T-helper 2 cell (primary cell): ENCODE measurements around the gene XAGE1A.
"Not testable (repeated sequence)": the region's sequence is repeated elsewhere in the genome, so short reads cannot be mapped to it uniquely, and the experiment has no call there.

ENCODE experiments used
- DNase-seq, 5 experiments: peaks; one replicate each; pipeline versions ENCODE4 v3.0.0 to v3.0.0-alpha.2; 2012 to 2022
- total RNA-seq, 2 donors: gene quantifications; one replicate each; lab custom pipeline; 2026; lab: John Stamatoyannopoulos, UW

XAGE1A gene
- total RNA-seq = 0 reads per million in 2 donors

DNA sequence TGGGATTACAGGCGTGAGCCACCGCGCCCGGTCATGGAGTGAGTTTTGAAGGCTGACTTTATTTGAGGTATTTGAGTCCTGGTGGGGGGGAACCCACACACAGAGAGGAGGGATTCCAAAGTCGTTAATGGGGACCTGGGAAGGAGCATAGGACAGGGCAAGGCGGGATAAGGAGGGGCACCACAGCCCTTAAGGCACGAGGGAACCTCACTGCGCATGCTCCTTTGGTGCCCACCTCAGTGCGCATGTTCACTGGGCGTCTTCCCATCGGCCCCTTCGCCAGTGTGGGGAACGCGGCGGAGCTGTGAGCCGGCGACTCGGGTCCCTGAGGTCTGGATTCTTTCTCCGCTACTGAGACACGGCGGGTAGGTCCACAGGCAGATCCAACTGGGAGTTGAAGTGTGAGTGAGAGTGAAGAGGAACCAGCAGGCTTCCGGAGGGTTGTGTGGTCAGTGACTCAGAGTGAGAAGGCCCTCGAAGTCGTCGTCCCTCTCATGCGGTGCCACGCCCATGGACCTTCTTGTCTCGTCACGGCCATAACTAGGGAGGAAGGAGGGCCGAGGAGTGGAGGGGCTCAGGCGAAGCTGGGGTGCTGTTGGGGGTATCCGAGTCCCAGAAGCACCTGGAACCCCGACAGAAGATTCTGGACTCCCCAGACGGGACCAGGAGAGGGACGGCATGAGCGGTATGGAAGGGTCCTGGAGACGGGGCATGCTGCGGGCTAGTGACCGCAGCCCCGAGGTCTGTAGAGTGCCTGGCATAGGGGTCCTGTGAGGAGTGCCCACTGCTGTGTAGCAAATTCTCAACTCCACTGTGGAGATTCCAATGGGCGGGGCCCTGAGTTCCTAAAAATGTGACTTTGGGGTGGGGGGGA, at the start of gene XAGE1A:
TSS of gene XAGE1A (plus strand) at position 264 of the 874 bp plus-strand sequence. CDS start 1,554 bp downstream, outside the sequence.
- not testable (repeated sequence) for DNase-seq

- DNase-seq = not testable (repeated sequence)
Observed at GRCh38 chrX:52452031-52452430, 43.6 kb upstream of the XAGE1A start.

DNA sequence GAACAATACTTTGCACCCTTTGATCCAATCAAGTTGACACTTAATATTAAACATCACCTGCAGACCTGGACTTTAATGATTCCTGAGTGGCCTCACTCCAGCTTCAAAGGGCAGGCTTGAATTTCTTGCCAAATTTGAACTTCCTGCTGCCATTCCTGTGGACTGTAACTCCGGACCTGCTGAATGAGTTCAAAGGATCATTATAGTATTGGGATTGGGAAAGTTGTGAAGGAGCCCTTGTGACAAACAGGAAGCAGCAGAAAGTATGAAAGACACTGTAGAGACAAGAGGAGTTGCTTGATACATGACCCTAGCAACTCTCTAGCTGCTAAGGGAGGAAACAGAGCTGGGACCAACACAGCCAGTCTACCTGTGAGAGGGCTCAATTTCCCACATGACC, 24.3 kb upstream of the XAGE1A start:
- not testable (repeated sequence) for DNase-seq

DNA sequence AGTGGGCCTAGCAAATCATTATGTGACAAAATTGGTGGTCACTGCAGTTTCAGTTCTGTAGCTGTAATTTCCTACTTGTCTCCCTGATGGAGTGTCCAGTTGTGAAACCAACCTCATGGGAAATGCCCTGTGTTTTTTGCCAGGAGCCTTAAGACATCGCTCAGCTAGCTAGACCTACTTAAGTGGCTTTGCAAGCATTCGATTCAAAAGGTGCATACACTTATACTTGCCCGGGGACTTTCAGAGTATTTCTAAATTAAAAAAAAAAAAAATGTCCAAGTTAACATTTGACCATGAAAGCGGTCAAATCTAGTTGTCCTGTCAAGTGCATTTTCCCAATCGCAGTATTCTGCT, 788 bp downstream of the XAGE1A start:
- not testable (repeated sequence) for DNase-seq

GRCh38 chrX:52501362-52501761, 5.8 kb downstream of the XAGE1A start:
- DNase-seq = not testable (repeated sequence)

DNA sequence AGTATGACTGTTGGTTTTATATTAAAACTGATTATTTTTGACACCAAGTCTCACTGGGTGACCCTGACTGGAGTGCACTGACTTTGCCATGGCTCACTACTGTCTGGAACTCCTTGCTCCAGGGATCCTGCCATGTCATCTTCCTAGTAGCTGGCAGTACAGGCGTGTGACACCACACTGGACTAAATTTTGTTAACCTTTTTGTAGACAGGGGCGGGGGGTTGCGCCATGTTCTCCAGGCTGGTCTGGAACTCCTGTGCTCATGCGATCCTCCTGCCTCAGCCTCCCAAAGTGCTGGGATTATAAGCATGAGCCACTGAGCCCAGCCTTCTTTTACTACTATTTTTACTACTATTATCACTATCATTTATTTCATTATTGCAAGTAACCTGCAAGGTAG, 8.9 kb downstream of the XAGE1A start:
- no peak for DNase-seq

DNA sequence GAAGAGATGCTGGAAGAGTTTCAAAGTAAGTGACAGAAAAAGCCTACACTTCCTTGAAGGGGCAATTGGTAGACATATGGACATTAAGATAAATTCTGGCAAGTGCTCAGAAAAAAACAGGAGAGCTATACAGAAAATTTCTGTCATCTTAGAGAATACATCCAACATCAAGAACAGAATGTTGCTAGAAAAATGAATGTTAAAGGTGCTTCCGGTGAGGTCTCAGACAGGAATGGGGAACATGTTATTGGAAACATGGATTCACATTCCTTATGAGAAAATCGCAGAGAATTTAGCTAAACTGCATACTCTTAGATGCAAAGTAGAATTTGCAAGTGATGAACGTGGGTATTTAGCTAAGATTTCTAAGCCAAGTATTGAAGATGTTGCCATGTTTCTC, 11.7 kb downstream of the XAGE1A start:
- no peak for DNase-seq

DNA sequence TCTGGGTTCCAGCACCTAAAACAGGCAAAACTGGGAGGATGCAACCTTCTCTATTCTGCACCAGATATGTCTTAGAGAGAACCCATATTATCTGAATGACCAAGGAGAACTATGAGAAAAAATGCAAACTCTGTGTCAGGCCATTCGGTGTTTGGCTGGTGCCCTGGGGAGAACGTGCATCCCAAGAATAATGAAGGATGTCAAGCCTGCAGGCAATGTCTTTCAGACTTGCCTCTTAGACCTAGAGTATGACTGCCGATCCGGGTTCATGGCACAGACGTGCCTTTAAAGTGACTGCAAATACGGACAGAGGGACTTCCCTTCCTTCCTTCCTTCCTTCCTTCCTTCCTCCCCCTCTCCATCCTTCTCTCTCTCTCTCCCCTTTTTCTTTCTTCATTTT, 14.3 kb downstream of the XAGE1A start:
- no peak for DNase-seq

GRCh38 chrX:52511126-52511525, 15.5 kb downstream of the XAGE1A start:
- not testable (repeated sequence) for DNase-seq

DNA sequence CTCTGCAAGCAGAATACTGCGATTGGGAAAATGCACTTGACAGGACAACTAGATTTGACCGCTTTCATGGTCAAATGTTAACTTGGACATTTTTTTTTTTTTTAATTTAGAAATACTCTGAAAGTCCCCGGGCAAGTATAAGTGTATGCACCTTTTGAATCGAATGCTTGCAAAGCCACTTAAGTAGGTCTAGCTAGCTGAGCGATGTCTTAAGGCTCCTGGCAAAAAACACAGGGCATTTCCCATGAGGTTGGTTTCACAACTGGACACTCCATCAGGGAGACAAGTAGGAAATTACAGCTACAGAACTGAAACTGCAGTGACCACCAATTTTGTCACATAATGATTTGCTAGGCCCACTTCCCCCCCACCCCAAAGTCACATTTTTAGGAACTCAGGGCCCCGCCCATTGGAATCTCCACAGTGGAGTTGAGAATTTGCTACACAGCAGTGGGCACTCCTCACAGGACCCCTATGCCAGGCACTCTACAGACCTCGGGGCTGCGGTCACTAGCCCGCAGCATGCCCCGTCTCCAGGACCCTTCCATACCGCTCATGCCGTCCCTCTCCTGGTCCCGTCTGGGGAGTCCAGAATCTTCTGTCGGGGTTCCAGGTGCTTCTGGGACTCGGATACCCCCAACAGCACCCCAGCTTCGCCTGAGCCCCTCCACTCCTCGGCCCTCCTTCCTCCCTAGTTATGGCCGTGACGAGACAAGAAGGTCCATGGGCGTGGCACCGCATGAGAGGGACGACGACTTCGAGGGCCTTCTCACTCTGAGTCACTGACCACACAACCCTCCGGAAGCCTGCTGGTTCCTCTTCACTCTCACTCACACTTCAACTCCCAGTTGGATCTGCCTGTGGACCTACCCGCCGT, 20.7 kb downstream of the XAGE1A start:
- not testable (repeated sequence) for DNase-seq

- not testable (repeated sequence) for DNase-seq
Observed at GRCh38 chrX:52516987-52517325, 21.3 kb downstream of the XAGE1A start, which contains the start of gene XAGE1B. Gene XAGE1B (minus strand): TSS chrX:52517063. CDS start chrX:52515527, 1,536 bp downstream.

DNA sequence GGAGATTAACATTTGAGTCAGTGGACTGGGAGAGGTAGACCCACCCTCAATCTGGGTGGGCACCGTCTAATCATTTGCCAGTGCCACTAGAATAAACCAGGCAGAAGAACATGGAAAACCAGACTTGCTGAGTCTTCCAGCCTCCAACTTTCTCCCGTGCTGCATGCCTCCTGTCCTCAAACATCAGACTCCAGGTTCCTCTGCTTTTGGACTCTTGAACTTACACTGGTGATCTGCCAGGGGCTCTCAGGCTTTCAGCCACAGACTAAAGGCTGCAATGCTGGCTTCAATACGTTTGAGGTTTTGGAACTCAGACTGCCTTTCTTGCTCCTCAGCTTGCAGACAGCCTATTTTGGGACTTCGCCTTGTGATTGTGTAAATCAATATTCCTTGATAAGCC, 45.4 kb downstream of the XAGE1A start:
- not testable (repeated sequence) for DNase-seq

DNA sequence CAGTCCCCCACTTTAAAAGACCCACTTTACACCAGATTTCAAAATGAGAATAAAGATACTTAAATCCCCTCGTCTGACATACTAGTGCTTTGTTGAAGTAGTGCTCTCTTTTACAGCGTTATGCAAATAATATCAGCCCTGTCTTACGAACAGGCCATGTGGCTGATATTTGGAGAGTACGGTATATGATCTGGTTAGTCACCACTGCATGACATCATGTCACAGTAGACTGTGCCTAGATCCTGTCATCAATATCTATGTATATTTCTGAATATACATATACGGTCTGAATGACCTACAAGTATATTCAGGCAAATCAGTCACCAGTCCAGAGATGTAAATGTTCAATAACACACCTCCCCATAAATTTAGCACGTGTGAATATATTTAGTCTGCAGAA, 46.7 kb downstream of the XAGE1A start:
- no peak for DNase-seq

DNA sequence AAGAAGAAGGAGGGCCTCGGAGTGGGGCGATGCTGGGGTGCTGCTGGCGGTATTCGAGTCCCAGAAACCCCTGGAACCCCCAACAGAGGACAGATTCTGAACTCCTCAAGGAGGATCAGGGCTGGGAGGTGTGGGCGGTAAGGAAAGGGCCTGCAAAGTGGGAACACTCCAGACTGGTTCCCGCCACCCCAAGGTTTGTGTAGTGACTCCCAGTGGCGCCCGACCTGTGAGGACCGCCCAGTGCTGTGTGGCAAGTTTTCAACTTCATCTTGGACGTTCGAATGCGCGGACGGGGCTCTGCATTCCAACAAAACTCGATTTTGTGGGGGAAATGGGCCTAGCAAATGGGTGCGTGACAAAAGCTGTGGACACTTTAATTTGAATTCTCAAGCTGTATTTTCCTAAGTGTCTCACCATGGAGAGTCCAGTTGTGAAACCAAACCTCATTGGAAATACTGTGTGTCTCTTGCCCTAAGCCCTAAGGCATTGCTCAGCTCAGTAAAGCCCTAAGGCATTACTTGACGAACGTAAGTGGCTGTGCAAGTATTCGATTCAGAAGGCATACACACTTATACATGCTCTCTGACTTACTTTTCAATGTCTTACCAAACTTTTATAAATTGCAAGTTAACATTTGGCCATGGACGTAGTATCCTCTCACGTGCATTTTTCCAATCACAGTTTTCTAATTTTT, 48.7 kb downstream of the XAGE1A start:
- DNase-seq = no peak

- DNase-seq = not testable (repeated sequence)
Observed at GRCh38 chrX:52548769-52549168, 53.2 kb downstream of the XAGE1A start.
